ENCODE measurements around the gene IGF2BP2.
"Not testable (repeated sequence)": the region's sequence is repeated elsewhere in the genome, so short reads cannot be mapped to it uniquely, and the experiment has no call there.

The IGF2BP2 gene

GRCh38 chr3:185667574-185667973 is 157.3 kb downstream of the IGF2BP2 start:
- no peak for DNase-seq (ENCODE audit: low read depth in 2 of 2)

- DNase-seq (ENCODE audit: low read depth in 2 of 2), result no peak
Measured at GRCh38 chr3:185663929-185664328, 160.9 kb downstream of the IGF2BP2 start.

- no peak for DNase-seq (ENCODE audit: low read depth in 2 of 2)
Measured at GRCh38 chr3:185661772-185662171, 163.1 kb downstream of the IGF2BP2 start.

GRCh38 chr3:185661296-185661695 is 163.5 kb downstream of the IGF2BP2 start:
- DNase-seq (ENCODE audit: low read depth in 2 of 2), result not testable (repeated sequence)

GRCh38 chr3:185659942-185660921 is 164.6 kb downstream of the IGF2BP2 start:
- DNase-seq (ENCODE audit: low read depth in 2 of 2), result peak; percentile 38 to 50

GRCh38 chr3:185658943-185659342 is 165.9 kb downstream of the IGF2BP2 start:
- no peak for DNase-seq (ENCODE audit: low read depth in 2 of 2)

- DNase-seq (ENCODE audit: low read depth in 2 of 2), result no peak
Measured at GRCh38 chr3:185658504-185658912, 166.3 kb downstream of the IGF2BP2 start.

GRCh38 chr3:185657691-185658503 is 166.9 kb downstream of the IGF2BP2 start:
- DNase-seq (ENCODE audit: low read depth in 2 of 2), result no peak

GRCh38 chr3:185657211-185657610 is 167.6 kb downstream of the IGF2BP2 start:
- no peak for DNase-seq (ENCODE audit: low read depth in 2 of 2)

GRCh38 chr3:185656321-185656840 is 168.5 kb downstream of the IGF2BP2 start:
- no peak for DNase-seq (ENCODE audit: low read depth in 2 of 2)

GRCh38 chr3:185655426-185656320 is 169.2 kb downstream of the IGF2BP2 start:
- DNase-seq (ENCODE audit: low read depth in 2 of 2), result no peak

GRCh38 chr3:185654758-185655145 is 170.1 kb downstream of the IGF2BP2 start:
- DNase-seq (ENCODE audit: low read depth in 2 of 2), result no peak

- no peak for DNase-seq (ENCODE audit: low read depth in 2 of 2)
Measured at GRCh38 chr3:185653949-185654757, 170.7 kb downstream of the IGF2BP2 start.

- no peak for DNase-seq (ENCODE audit: low read depth in 2 of 2)
Measured at GRCh38 chr3:185651971-185652370, 172.9 kb downstream of the IGF2BP2 start.

GRCh38 chr3:185649414-185649813 is 175.4 kb downstream of the IGF2BP2 start:
- DNase-seq (ENCODE audit: low read depth in 2 of 2), result no peak

- DNase-seq (ENCODE audit: low read depth in 2 of 2), result no peak
Measured at GRCh38 chr3:185648396-185648795, 176.4 kb downstream of the IGF2BP2 start.

- no peak for DNase-seq (ENCODE audit: low read depth in 2 of 2)
Measured at GRCh38 chr3:185647880-185648210, 177.0 kb downstream of the IGF2BP2 start.

- DNase-seq (ENCODE audit: low read depth in 2 of 2), result no peak
Measured at GRCh38 chr3:185647134-185647879, 177.5 kb downstream of the IGF2BP2 start.

GRCh38 chr3:185646382-185647133 is 178.3 kb downstream of the IGF2BP2 start:
- DNase-seq (ENCODE audit: low read depth in 2 of 2), result no peak

Measured in stimulated activated CD8-positive, alpha-beta memory T cell treated with anti-CD3 and anti-CD28 coated beads, Interleukin-2, amount 100 ng/mL, for 48 hours (primary cell).